Measurements from ENCODE around the gene ZEB2.

DNA sequence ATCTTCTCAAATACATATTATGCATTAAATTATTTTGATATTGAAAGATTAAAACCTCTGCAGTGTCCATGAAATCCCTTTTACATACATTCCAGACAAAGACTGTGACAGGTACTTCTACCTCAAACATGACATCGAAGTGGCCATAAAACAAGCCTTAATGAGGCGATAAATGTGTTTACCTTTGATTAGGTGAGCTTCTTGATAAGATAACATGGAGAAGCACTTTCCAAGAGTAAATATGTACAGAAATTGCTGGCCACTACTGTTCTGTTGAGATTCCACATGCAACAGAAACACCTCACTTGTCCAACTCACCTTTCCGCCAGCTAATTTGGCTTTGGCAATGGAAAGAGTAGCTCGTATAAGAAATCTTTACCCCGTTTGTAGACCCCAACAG, 55.2 kb downstream of the ZEB2 start:
- TF ChIP-seq, protein P1, sequence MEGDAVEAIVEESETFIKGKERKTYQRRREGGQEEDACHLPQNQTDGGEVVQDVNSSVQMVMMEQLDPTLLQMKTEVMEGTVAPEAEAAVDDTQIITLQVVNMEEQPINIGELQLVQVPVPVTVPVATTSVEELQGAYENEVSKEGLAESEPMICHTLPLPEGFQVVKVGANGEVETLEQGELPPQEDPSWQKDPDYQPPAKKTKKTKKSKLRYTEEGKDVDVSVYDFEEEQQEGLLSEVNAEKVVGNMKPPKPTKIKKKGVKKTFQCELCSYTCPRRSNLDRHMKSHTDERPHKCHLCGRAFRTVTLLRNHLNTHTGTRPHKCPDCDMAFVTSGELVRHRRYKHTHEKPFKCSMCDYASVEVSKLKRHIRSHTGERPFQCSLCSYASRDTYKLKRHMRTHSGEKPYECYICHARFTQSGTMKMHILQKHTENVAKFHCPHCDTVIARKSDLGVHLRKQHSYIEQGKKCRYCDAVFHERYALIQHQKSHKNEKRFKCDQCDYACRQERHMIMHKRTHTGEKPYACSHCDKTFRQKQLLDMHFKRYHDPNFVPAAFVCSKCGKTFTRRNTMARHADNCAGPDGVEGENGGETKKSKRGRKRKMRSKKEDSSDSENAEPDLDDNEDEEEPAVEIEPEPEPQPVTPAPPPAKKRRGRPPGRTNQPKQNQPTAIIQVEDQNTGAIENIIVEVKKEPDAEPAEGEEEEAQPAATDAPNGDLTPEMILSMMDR (IDR thresholded peaks at IDR 0.05): no peak
- TF ChIP-seq KDM1A (IDR thresholded peaks at IDR 0.05; ENCODE audit: low read depth) (no peak), POLR2A (IDR thresholded peaks at IDR 0.05; ENCODE audit: low read length) (no peak), PHF8 (IDR thresholded peaks at IDR 0.05; ENCODE audit: borderline replicate concordance, low read depth) (no peak)
